ENCODE measurements around the gene TPD52L1.

The TPD52L1 gene

GRCh38 chr6:125213939-125214338 lies 60.4 kb downstream of the TPD52L1 start:
- DNase-seq (ENCODE audit: low read depth) = no peak
- TF ChIP-seq CTCF (conservative IDR thresholded peaks at IDR 0.05; ENCODE audit: low read length) = no peak
- no peak overlapping the region for H3K4me3 ChIP-seq (ENCODE audit: low read length)

GRCh38 chr6:125215252-125215819 lies 61.8 kb downstream of the TPD52L1 start:
- TF ChIP-seq CTCF (conservative IDR thresholded peaks at IDR 0.05; ENCODE audit: low read length) = no peak
- H3K4me3 ChIP-seq (ENCODE audit: low read length) = no peak overlapping the region
- no peak for DNase-seq (ENCODE audit: low read depth)

GRCh38 chr6:125216015-125216414 lies 62.4 kb downstream of the TPD52L1 start:
- H3K4me3 ChIP-seq (ENCODE audit: low read length) = no peak overlapping the region
- no peak for TF ChIP-seq CTCF (conservative IDR thresholded peaks at IDR 0.05; ENCODE audit: low read length)
- no peak for DNase-seq (ENCODE audit: low read depth)

GRCh38 chr6:125217369-125217768 lies 63.8 kb downstream of the TPD52L1 start:
- H3K4me3 ChIP-seq (ENCODE audit: low read length) = no peak overlapping the region
- DNase-seq (ENCODE audit: low read depth) = no peak
- TF ChIP-seq CTCF (conservative IDR thresholded peaks at IDR 0.05; ENCODE audit: low read length) = no peak

- H3K4me3 ChIP-seq (ENCODE audit: low read length) = no peak overlapping the region
- DNase-seq (ENCODE audit: low read depth) = no peak
- no peak for TF ChIP-seq CTCF (conservative IDR thresholded peaks at IDR 0.05; ENCODE audit: low read length)
Measured at GRCh38 chr6:125217992-125218391, 64.4 kb downstream of the TPD52L1 start.

- DNase-seq (ENCODE audit: low read depth) = no peak
- H3K4me3 ChIP-seq (ENCODE audit: low read length) = no peak overlapping the region
- no peak for TF ChIP-seq CTCF (conservative IDR thresholded peaks at IDR 0.05; ENCODE audit: low read length)
Measured at GRCh38 chr6:125219361-125219895, 65.9 kb downstream of the TPD52L1 start.

GRCh38 chr6:125220712-125221111 lies 67.1 kb downstream of the TPD52L1 start:
- peak; percentile 48 for DNase-seq (ENCODE audit: low read depth)
- H3K4me3 ChIP-seq (ENCODE audit: low read length) = no peak overlapping the region
- peak; percentile 8; the same call in 1 of the 2 replicates for TF ChIP-seq CTCF (conservative IDR thresholded peaks at IDR 0.05; ENCODE audit: low read length)
